BE2C (cell line): ENCODE measurements around the gene TEX19.

Experiments used
- DNase-seq: peaks from one replicate; pipeline ENCODE4 v3.0.0-alpha.2; 2020
- H3K27me3 ChIP-seq: fragments of 250-450 bp; sonication (Bioruptor Pico); 2 replicates; pipeline ENCODE4 v1.5.1; 2020; ENCODE audit warnings: mild to moderate bottlenecking
- H3K36me3 ChIP-seq: fragments of 250-450 bp; sonication (Bioruptor Pico); 2 replicates; pipeline ENCODE4 v1.5.1; 2020; ENCODE audit warnings: mild to moderate bottlenecking
- H3K4me1 ChIP-seq: fragments of 250-450 bp; sonication (Bioruptor Pico); 2 replicates; pipeline ENCODE4 v1.5.1; 2020
- H3K4me3 ChIP-seq: 2 replicates; pipeline ENCODE4 v1.5.1; 2011; ENCODE audit warnings: low read depth, low read length
- H3K9me3 ChIP-seq: fragments of 250-450 bp; sonication (Bioruptor Pico); 2 replicates; pipeline ENCODE4 v1.5.1; 2020
- CTCF ChIP-seq: IDR thresholded peaks from 2 replicates; pipeline ENCODE4 v1.5.1; 2012; ENCODE audit warnings: mild to moderate bottlenecking, low read depth, low read length

TEX19 gene

GRCh38 chr17:82361885-82362633, 3.0 kb downstream of the TEX19 start:
- Histone ChIP-seq H3K36me3 (no peaks in the 10 kb centered on the region; the same call in 1 of the 2 replicates), H3K9me3 (no peaks in the 10 kb centered on the region), H3K4me3 (no peak overlapping the region), H3K4me1 (peaks cover 10% of the 10 kb centered on the region), H3K27me3 (no peaks in the 10 kb centered on the region)
- no peak for DNase-seq
- no peak for TF ChIP-seq CTCF

GRCh38 chr17:82365606-82366295, 6.7 kb downstream of the TEX19 start:
- DNase-seq: no peak
- TF ChIP-seq CTCF: no peak
- no peaks in the 10 kb centered on the region; the same call in 1 of the 2 replicates for H3K4me1 ChIP-seq
- no peaks in the 10 kb centered on the region for H3K9me3 ChIP-seq
- no peaks in the 10 kb centered on the region; the same call in 1 of the 2 replicates for H3K36me3 ChIP-seq
- H3K4me3 ChIP-seq: no peak overlapping the region
- peaks cover under 1% of the 10 kb centered on the region; the same call in 1 of the 2 replicates for H3K27me3 ChIP-seq

- H3K4me1 ChIP-seq: no peaks in the 10 kb centered on the region; the same call in 1 of the 2 replicates
- no peaks in the 10 kb centered on the region; the same call in 1 of the 2 replicates for H3K36me3 ChIP-seq
- H3K27me3 ChIP-seq: peaks cover 11% of the 10 kb centered on the region
- TF ChIP-seq CTCF: no peak
- no peak for DNase-seq
- H3K4me3 ChIP-seq: no peak overlapping the region
- H3K9me3 ChIP-seq: no peaks in the 10 kb centered on the region
These were observed 7.7 kb downstream of the TEX19 start for GRCh38 chr17:82366749-82367148.

- Histone ChIP-seq H3K4me1 (no peaks in the 10 kb centered on the region; the same call in 1 of the 2 replicates), H3K27me3 (peaks cover 20% of the 10 kb centered on the region), H3K4me3 (peak overlapping the region; percentile 29; the same call in 1 of the 2 replicates), H3K9me3 (no peaks in the 10 kb centered on the region), H3K36me3 (no peaks in the 10 kb centered on the region)
- TF ChIP-seq CTCF: no peak
- DNase-seq: peak; percentile 87
These were observed 8.9 kb downstream of the TEX19 start for GRCh38 chr17:82367724-82368524.

GRCh38 chr17:82369211-82369610, 10.2 kb downstream of the TEX19 start:
- Histone ChIP-seq H3K36me3 (no peaks in the 10 kb centered on the region), H3K9me3 (no peaks in the 10 kb centered on the region), H3K4me1 (no peaks in the 10 kb centered on the region; the same call in 1 of the 2 replicates), H3K4me3 (no peak overlapping the region), H3K27me3 (peaks cover 26% of the 10 kb centered on the region)
- no peak for TF ChIP-seq CTCF
- no peak for DNase-seq
